Transverse colon (tissue), 4 donors: Measurements from ENCODE around the gene CACNA1I.

Experiments used
- POLR2A ChIP-seq: fragments of 450-650 bp; IDR thresholded peaks from one replicate; pipeline ENCODE4 v1.6.1; 2016; ENCODE audit warnings: antibody characterized with exemption, mild to moderate bottlenecking, moderate library complexity
- POLR2AphosphoS5 ChIP-seq, 3 donors: sonication (generic); formaldehyde crosslinking; IDR thresholded peaks; one replicate each; pipeline ENCODE4 v1.6.1; 2016; ENCODE audit warnings: antibody characterized with exemption in 3 of 3
- TF ChIP-seq, protein P1 (sequence below), 5 experiments: fragments of 200-600 bp in 3 of 5; fragments of 450-650 bp in 2 of 5; sonication (generic) in 3 of 5; IDR thresholded peaks; 1 replicate in 2 of 5; 2 replicates in 3 of 5; pipeline ENCODE4 v1.5.1; 2016 to 2017; ENCODE audit warnings: antibody characterized with exemption in 5 of 5, inconsistent platforms in 3 of 5, mild to moderate bottlenecking in 2 of 5, moderate library complexity in 1 of 5

DNA sequence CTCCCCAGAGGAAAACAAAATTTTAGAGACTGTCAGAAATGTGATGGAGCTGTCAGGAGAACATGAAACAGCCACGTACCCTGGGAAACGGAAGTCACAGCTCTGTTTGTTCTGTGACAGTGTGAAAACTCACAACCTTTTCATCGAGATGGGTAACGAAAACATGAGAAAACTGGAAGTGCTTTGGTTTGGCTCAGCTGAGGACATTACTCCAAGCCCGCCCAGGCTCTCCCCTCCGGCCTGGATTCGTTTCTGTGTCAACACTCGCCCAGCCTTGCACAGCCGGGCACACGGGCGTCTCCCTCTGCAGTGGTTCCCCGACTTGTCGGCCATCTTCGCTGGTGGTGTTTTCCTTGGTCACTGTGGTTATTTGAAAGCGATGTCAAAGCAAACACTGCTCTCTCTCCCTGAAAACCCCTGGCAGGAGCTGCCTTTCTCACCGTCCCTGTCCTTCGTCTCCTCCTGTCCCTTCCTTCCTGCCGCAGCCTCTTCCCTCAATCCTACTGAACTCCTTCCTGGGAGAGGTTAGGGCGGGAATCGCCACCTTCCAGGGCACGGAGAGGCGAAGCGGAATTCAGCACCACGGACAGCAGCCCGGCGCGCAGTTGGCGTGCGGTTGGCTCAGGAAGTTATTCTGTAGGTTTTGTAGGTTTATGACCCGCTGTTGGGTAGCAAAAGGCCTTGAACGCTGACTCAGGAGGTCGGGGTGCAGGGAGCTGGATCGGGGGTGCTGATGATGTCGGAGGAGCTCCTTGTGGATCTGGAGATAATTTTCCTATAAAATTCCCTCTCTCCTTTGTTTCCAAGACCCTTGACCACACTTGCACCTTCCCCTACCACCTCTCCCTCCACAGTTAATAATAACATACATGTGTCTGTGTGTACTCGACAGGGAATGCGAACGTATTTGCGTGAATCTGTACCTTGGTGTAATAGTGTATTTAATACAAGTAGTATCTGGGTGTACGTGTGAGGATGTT, 24.9 kb upstream of the CACNA1I start:
- TF ChIP-seq, protein P1, sequence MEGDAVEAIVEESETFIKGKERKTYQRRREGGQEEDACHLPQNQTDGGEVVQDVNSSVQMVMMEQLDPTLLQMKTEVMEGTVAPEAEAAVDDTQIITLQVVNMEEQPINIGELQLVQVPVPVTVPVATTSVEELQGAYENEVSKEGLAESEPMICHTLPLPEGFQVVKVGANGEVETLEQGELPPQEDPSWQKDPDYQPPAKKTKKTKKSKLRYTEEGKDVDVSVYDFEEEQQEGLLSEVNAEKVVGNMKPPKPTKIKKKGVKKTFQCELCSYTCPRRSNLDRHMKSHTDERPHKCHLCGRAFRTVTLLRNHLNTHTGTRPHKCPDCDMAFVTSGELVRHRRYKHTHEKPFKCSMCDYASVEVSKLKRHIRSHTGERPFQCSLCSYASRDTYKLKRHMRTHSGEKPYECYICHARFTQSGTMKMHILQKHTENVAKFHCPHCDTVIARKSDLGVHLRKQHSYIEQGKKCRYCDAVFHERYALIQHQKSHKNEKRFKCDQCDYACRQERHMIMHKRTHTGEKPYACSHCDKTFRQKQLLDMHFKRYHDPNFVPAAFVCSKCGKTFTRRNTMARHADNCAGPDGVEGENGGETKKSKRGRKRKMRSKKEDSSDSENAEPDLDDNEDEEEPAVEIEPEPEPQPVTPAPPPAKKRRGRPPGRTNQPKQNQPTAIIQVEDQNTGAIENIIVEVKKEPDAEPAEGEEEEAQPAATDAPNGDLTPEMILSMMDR (IDR thresholded peaks at IDR 0.05), result no peak
- no peak for TF ChIP-seq POLR2A
- no peak for TF ChIP-seq POLR2AphosphoS5 (IDR thresholded peaks at IDR 0.05)
